Activated T-cell treated with anti-CD3 and anti-CD28 coated beads, Interleukin-2, amount 50 U/mL, for 1 hour (primary cell): ENCODE results near the gene SLC28A2.
"Not testable (repeated sequence)": the region's sequence is repeated elsewhere in the genome, so short reads cannot be mapped to it uniquely, and the experiment has no call there.

Experiments
- DNase-seq: peaks from one replicate; pipeline ENCODE4 v3.0.0-alpha.2; 2020

The SLC28A2 gene

GRCh38 chr15:45251888-45252287 is at the start of gene SLC28A2:
Gene SLC28A2, plus strand, starts transcription at chr15:45252234. Its CDS starts 982 bp downstream, at chr15:45253216.
- no peak for DNase-seq

- no peak for DNase-seq
Measured at GRCh38 chr15:45203182-45203581, 48.9 kb upstream of the SLC28A2 start.

- peak; percentile 49 for DNase-seq
Measured at GRCh38 chr15:45205192-45205591, 46.8 kb upstream of the SLC28A2 start.

GRCh38 chr15:45212493-45212892 is 39.5 kb upstream of the SLC28A2 start:
- no peak for DNase-seq

GRCh38 chr15:45221053-45221599 is 30.9 kb upstream of the SLC28A2 start:
- DNase-seq = no peak

- DNase-seq = no peak
Measured at GRCh38 chr15:45221967-45222366, 30.1 kb upstream of the SLC28A2 start.

GRCh38 chr15:45224621-45225217 is 27.3 kb upstream of the SLC28A2 start:
- no peak for DNase-seq

- DNase-seq = no peak
Measured at GRCh38 chr15:45225506-45226273, 26.3 kb upstream of the SLC28A2 start.

GRCh38 chr15:45228931-45229330 is 23.1 kb upstream of the SLC28A2 start:
- DNase-seq = no peak

GRCh38 chr15:45230245-45230965 is 21.6 kb upstream of the SLC28A2 start:
- DNase-seq = no peak

GRCh38 chr15:45231132-45231531 is 20.9 kb upstream of the SLC28A2 start:
- DNase-seq = no peak

GRCh38 chr15:45231864-45232562 is 20.0 kb upstream of the SLC28A2 start:
- DNase-seq = no peak

GRCh38 chr15:45234562-45235235 is 17.3 kb upstream of the SLC28A2 start:
- no peak for DNase-seq

GRCh38 chr15:45236806-45237205 is 15.2 kb upstream of the SLC28A2 start:
- not testable (repeated sequence) for DNase-seq

- peak; percentile 16 for DNase-seq
Measured at GRCh38 chr15:45242289-45242688, 9.7 kb upstream of the SLC28A2 start.

GRCh38 chr15:45249125-45249780 is 2.8 kb upstream of the SLC28A2 start:
- no peak for DNase-seq

- DNase-seq = no peak
Measured at GRCh38 chr15:45253330-45253729, 1.3 kb downstream of the SLC28A2 start.

GRCh38 chr15:45254405-45254804 is 2.4 kb downstream of the SLC28A2 start:
- no peak for DNase-seq

GRCh38 chr15:45254824-45255223 is 2.8 kb downstream of the SLC28A2 start:
- DNase-seq = not testable (repeated sequence)

- no peak for DNase-seq
Measured at GRCh38 chr15:45259796-45260195, 7.8 kb downstream of the SLC28A2 start.

GRCh38 chr15:45262906-45263461 is 10.9 kb downstream of the SLC28A2 start:
- no peak for DNase-seq
